RWPE1 (cell line): Measurements from ENCODE around the gene CAPZA2.

ENCODE experiments used
- CTCF ChIA-PET: fragments of 350-600 bp; sonication (Branson Sonifier 250); formaldehyde crosslinking; extraction: SDS; loops from one replicate; lab custom pipeline; 2021; lab: Yijun Ruan, JAX
- POLR2A ChIA-PET: fragments of 400-600 bp; formaldehyde crosslinking; extraction: SDS; loops from one replicate; lab custom pipeline; 2020; ENCODE audit warnings: antibody characterized with exemption; ENCODE audit not compliant: low non-redundant PET; lab: Yijun Ruan, JAX
- DNase-seq: peaks from one replicate; pipeline ENCODE4 v3.0.0; 2012; ENCODE audit warnings: low spot score
- H3K27ac ChIP-seq: fragments of 450-650 bp; 2 replicates; pipeline ENCODE4 v1.5.1; 2017
- TF ChIP-seq, protein P1 (sequence below): fragments of 450-650 bp; conservative IDR thresholded peaks from 2 replicates; pipeline ENCODE4 v1.5.1; 2017; ENCODE audit warnings: low read depth, mild to moderate bottlenecking

The CAPZA2 gene

DNA sequence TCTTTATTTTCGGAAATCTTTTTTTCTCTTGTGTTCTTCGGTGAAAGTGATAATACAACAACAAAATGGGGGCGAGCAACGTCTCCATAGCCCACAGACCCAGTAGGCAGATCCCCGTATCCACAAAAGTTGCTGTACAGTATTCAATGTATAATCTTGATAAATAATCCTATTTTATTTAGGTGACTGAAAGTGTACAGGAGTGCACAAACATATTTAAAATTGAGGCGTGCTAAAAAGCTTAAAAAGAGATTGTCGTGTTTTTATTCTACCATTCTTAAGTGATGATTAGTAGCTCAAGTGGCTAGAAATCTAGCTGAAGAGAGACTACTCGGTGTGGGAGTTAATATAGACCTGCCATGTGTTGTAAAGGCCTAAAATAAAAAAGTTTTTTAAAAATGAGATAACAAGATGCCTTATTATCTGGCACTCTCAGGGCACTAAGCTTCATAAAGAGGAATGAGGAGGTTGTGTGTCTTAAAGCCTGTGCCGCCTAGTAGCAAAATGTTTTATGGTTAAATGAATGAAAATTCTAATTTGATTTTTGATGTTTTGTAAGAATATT lies 1.6 kb downstream of the CAPZA2 start:
- no peak overlapping the region for H3K27ac ChIP-seq
- CTCF ChIA-PET, result interaction anchor here (0.6 kb wide), 1 partner anchor 12 kb away, joined by 3 read pairs; no protein-coding TSS in a partner anchor
- DNase-seq, result peak; percentile 4
- POLR2A ChIA-PET, result interaction anchor here (0.6 kb wide), 1 partner anchor 12 kb away, joined by 3 read pairs; no protein-coding TSS in a partner anchor
- TF ChIP-seq, protein P1, sequence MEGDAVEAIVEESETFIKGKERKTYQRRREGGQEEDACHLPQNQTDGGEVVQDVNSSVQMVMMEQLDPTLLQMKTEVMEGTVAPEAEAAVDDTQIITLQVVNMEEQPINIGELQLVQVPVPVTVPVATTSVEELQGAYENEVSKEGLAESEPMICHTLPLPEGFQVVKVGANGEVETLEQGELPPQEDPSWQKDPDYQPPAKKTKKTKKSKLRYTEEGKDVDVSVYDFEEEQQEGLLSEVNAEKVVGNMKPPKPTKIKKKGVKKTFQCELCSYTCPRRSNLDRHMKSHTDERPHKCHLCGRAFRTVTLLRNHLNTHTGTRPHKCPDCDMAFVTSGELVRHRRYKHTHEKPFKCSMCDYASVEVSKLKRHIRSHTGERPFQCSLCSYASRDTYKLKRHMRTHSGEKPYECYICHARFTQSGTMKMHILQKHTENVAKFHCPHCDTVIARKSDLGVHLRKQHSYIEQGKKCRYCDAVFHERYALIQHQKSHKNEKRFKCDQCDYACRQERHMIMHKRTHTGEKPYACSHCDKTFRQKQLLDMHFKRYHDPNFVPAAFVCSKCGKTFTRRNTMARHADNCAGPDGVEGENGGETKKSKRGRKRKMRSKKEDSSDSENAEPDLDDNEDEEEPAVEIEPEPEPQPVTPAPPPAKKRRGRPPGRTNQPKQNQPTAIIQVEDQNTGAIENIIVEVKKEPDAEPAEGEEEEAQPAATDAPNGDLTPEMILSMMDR, result no peak

GRCh38 chr7:116871061-116871700 lies 8.8 kb downstream of the CAPZA2 start:
- CTCF ChIA-PET, result no interaction called here
- TF ChIP-seq, protein P1, result no peak
- H3K27ac ChIP-seq, result no peak overlapping the region
- POLR2A ChIA-PET, result no interaction called here
- no peak for DNase-seq

DNA sequence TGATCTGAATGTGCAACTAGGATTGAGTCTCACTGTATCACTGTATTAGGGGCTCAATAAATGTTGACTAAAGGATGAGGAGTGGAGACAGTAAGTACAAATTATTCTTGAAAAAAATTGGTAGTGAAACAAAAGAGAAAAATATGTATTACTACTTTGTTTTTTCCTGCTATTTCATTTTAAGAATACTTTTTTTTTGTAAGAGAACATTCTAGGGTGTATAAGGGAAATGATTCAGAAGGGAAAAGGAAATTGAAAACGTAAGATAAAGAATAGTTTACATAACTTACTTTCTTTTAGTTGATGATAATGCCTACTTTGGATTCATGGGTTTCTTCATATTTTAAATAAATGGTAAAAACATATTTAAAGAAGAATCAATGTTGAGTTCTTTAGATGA lies 9.6 kb downstream of the CAPZA2 start:
- CTCF ChIA-PET, result no interaction called here
- TF ChIP-seq, protein P1, result no peak
- H3K27ac ChIP-seq, result no peak overlapping the region
- no peak for DNase-seq
- POLR2A ChIA-PET, result no interaction called here

- CTCF ChIA-PET, result interaction anchor here (0.6 kb wide), 1 partner anchor 45 kb away, joined by 3 read pairs; no protein-coding TSS in a partner anchor
- DNase-seq, result no peak
- TF ChIP-seq, protein P1, result no peak
- POLR2A ChIA-PET, result no interaction called here
- H3K27ac ChIP-seq, result no peak overlapping the region
Observed at GRCh38 chr7:116873619-116874018, 11.2 kb downstream of the CAPZA2 start.

DNA sequence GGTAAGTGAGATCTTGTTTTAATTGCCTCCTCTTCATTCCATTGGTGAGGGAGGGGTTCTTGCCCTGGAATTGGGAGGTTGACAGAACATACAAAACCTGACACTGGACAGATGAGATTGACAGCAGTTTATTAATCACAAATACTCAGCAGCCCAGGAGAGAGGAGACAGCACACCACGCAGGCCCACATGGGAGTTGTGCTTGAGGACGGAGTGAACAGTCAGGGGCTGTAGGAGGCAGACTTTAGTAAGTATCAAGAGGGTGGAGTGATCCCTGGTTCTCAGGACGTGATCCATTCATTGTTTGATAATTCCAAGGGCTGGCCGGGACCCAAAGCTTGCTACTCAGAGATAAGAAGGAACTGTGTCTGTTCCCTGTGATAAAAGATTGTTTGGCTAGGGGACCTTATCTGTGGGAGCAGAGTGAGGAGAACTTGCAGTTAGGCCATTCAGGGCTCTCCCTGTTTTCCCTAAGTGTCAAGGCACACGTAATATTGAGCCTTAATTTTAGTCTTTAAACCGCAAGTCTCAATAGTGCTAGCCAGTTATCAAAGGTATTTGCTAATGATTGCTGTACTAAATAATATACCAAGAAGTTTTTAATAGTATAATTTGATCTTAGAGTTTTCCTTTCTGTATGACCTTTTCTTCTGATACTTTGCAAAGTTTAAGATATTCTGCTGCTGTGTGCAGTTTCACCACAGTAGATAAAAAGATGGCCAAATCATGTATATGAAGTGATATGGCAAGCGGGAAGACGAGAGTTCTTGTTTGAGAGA lies 14.5 kb downstream of the CAPZA2 start:
- POLR2A ChIA-PET, result no interaction called here
- CTCF ChIA-PET, result no interaction called here
- TF ChIP-seq, protein P1, result no peak
- no peak for DNase-seq
- H3K27ac ChIP-seq, result no peak overlapping the region

DNA sequence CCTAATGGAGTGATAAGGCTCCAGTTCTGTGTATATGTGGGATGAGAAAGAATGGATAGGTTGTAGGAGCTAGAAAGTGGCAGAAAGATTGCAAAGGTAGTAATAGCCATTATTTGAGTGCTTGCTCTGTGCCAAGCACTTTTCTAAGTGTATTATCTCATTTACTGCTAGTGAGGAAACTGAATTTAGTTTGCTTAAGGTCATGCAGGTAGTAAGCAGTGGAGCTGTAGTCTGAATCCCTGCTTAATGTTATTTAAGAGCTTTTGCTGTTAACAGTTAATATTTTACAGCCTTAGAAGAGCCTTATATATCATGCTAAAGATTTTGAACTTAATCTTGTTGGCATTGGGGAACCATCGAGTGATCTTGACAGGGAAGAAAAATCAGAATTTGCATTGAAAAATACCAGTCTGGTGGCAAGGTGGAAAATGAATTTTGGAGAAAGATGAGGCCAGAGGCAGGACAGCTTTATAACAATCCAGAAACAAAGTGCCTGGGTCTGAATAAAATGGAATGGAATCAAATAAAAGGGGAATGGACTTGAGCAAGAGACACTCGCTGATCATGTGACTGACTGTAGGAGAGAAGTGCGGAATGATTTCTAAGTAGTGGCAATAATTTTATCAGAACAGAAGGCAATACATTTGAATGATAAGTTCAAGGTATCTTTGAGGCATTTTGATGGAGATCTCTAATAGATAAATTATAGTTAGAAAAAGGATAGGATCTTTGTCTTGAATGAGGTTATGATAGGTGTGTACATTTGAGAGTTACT lies 15.2 kb downstream of the CAPZA2 start:
- CTCF ChIA-PET, result no interaction called here
- no peak overlapping the region for H3K27ac ChIP-seq
- TF ChIP-seq, protein P1, result no peak
- DNase-seq, result no peak
- POLR2A ChIA-PET, result no interaction called here
